Nephron progenitor cell (in vitro differentiated cells): ENCODE measurements around the gene GNS.

Source experiments
- DNase-seq: peaks from one replicate; pipeline ENCODE4 v3.0.0; 2021
- H3K27ac Mint-ChIP-seq: 2 replicates; pipeline ENCODE4 v1.8.0; 2021; ENCODE audit warnings: mild to moderate bottlenecking, moderate library complexity, mixed read lengths
- H3K27me3 Mint-ChIP-seq: 2 replicates; pipeline ENCODE4 v1.8.0; 2021; ENCODE audit warnings: mild to moderate bottlenecking, low read depth, mixed read lengths; ENCODE audit not compliant: poor library complexity
- H3K36me3 Mint-ChIP-seq: 2 replicates; pipeline ENCODE4 v1.8.0; 2021; ENCODE audit warnings: low read depth, mixed read lengths
- H3K4me1 Mint-ChIP-seq: 2 replicates; pipeline ENCODE4 v1.8.0; 2021; ENCODE audit warnings: mixed read lengths
- H3K4me3 Mint-ChIP-seq: 2 replicates; pipeline ENCODE4 v1.8.0; 2021; ENCODE audit warnings: mild to moderate bottlenecking, moderate library complexity, mixed read lengths
- H3K9me3 Mint-ChIP-seq: 2 replicates; pipeline ENCODE4 v1.8.0; 2021; ENCODE audit warnings: mild to moderate bottlenecking, moderate library complexity, mixed read lengths
- TF ChIP-seq, protein P1 (sequence below): fragments of 200-600 bp; sonication (generic); IDR thresholded peaks from 2 replicates; pipeline ENCODE4 v1.5.0; 2021; ENCODE audit warnings: antibody characterized with exemption

The GNS gene

GRCh38 chr12:64718649-64719048, 40.6 kb downstream of the GNS start:
- no peak overlapping the region for H3K4me3 Mint-ChIP-seq
- H3K36me3 Mint-ChIP-seq, result peaks cover 73% of the 10 kb centered on the region
- DNase-seq, result no peak
- no peaks in the 10 kb centered on the region for H3K9me3 Mint-ChIP-seq
- no peaks in the 10 kb centered on the region for H3K27me3 Mint-ChIP-seq
- TF ChIP-seq, protein P1, sequence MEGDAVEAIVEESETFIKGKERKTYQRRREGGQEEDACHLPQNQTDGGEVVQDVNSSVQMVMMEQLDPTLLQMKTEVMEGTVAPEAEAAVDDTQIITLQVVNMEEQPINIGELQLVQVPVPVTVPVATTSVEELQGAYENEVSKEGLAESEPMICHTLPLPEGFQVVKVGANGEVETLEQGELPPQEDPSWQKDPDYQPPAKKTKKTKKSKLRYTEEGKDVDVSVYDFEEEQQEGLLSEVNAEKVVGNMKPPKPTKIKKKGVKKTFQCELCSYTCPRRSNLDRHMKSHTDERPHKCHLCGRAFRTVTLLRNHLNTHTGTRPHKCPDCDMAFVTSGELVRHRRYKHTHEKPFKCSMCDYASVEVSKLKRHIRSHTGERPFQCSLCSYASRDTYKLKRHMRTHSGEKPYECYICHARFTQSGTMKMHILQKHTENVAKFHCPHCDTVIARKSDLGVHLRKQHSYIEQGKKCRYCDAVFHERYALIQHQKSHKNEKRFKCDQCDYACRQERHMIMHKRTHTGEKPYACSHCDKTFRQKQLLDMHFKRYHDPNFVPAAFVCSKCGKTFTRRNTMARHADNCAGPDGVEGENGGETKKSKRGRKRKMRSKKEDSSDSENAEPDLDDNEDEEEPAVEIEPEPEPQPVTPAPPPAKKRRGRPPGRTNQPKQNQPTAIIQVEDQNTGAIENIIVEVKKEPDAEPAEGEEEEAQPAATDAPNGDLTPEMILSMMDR, result no peak
- H3K27ac Mint-ChIP-seq, result no peak overlapping the region
- H3K4me1 Mint-ChIP-seq, result no peaks in the 10 kb centered on the region

- no peaks in the 10 kb centered on the region for H3K9me3 Mint-ChIP-seq
- no peaks in the 10 kb centered on the region for H3K4me1 Mint-ChIP-seq
- peak overlapping the region; percentile 68 for H3K27ac Mint-ChIP-seq
- H3K4me3 Mint-ChIP-seq, result no peak overlapping the region
- TF ChIP-seq, protein P1, result no peak
- peaks cover 72% of the 10 kb centered on the region for H3K36me3 Mint-ChIP-seq
- no peaks in the 10 kb centered on the region for H3K27me3 Mint-ChIP-seq
- no peak for DNase-seq
Observed at GRCh38 chr12:64716839-64717455, 42.3 kb downstream of the GNS start.

DNA sequence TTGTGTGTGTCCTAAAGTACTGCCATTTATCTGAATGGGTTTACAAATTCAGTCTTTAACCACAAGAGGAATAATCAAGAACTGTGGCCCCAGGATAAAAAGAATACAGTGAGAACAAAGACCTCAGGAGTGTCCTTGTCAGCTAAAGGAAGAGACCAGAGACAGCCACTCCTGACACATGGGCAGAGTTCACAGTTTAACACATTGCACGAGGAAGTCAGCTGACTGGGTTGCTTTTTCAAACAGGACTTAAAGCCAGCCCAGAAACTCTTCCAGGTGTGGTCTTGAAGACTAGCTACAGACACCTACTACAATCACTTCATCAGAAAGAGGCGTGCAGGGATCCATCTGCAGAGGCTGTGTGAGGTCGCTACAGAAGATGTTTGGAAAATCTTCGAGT, 42.8 kb downstream of the GNS start:
- no peak for DNase-seq
- Mint-ChIP-seq H3K27me3 (no peaks in the 10 kb centered on the region), H3K9me3 (no peaks in the 10 kb centered on the region), H3K4me1 (no peaks in the 10 kb centered on the region), H3K36me3 (peaks cover 66% of the 10 kb centered on the region), H3K4me3 (no peak overlapping the region), H3K27ac (peak overlapping the region; percentile 68)
- TF ChIP-seq, protein P1, result no peak

DNA sequence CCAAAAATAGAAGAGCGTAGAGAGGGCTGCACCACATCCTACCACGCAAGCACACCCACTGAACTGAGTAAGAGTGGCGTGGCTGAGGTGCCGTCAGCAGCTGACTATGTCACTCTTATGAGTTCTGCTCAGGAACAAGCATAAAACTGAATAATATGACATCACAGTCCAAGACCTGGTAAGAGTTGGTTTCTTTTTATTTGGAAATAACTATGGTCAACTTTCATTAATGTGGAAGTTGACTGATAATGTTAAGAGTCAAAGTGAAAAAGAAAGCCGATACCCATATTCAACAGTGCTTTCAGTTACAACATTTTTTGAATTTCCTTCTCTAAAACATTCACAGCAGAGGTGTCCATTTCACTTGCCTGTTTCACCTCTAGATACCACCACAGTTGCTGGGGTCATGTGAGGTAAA, 44.6 kb downstream of the GNS start:
- no peaks in the 10 kb centered on the region for H3K27me3 Mint-ChIP-seq
- H3K27ac Mint-ChIP-seq, result no peak overlapping the region
- no peaks in the 10 kb centered on the region for H3K4me1 Mint-ChIP-seq
- TF ChIP-seq, protein P1, result no peak
- DNase-seq, result no peak
- no peak overlapping the region for H3K4me3 Mint-ChIP-seq
- peaks cover 54% of the 10 kb centered on the region for H3K36me3 Mint-ChIP-seq
- no peaks in the 10 kb centered on the region for H3K9me3 Mint-ChIP-seq

GRCh38 chr12:64713376-64713775, 45.8 kb downstream of the GNS start:
- Mint-ChIP-seq H3K9me3 (no peaks in the 10 kb centered on the region), H3K27ac (no peak overlapping the region), H3K4me1 (no peaks in the 10 kb centered on the region), H3K27me3 (no peaks in the 10 kb centered on the region), H3K4me3 (no peak overlapping the region), H3K36me3 (peaks cover 50% of the 10 kb centered on the region)
- no peak for DNase-seq
- TF ChIP-seq, protein P1, result no peak

DNA sequence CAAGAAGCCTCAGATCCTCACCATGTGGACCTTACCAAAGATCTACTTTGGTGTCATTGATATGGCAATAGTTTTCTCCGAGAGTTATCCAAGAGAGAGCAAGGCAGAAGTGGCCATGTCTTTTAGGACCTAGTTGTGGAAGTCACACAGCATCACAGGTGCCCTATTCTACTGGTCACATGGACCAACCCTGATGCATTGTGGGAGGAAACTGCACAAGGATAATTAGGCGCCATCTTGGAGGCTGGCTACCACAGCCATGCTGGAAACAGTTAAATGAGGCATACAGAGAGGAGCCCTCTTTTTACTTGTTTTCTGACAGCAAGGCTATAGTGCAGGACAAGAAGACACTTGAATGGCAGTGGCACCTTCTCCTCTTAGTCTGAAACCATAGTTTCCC, 49.8 kb downstream of the GNS start:
- H3K27ac Mint-ChIP-seq, result no peak overlapping the region
- no peak for DNase-seq
- H3K36me3 Mint-ChIP-seq, result peaks cover 22% of the 10 kb centered on the region
- H3K4me3 Mint-ChIP-seq, result no peak overlapping the region
- H3K27me3 Mint-ChIP-seq, result no peaks in the 10 kb centered on the region
- peaks cover 8% of the 10 kb centered on the region for H3K4me1 Mint-ChIP-seq
- no peaks in the 10 kb centered on the region for H3K9me3 Mint-ChIP-seq
- TF ChIP-seq, protein P1, result no peak
